HEK293 (cell line): ENCODE data around the gene CNEP1R1.

ENCODE experiments used
- CTCF ChIA-PET: fragments of 350-600 bp; formaldehyde crosslinking; extraction: SDS; loops from one replicate; lab custom pipeline; 2021; ENCODE audit warnings: antibody characterized with exemption; lab: Yijun Ruan, JAX
- POLR2A ChIA-PET: fragments of 300-600 bp; formaldehyde crosslinking; extraction: SDS; loops from one replicate; lab custom pipeline; 2020; ENCODE audit warnings: antibody characterized with exemption, inconsistent platforms; lab: Yijun Ruan, JAX
- H3K27ac ChIP-seq: fragments of 200-500 bp; sonication (Bioruptor generic); 2 replicates; pipeline ENCODE4 v1.5.1; 2014; ENCODE audit warnings: low read depth, low read length, control low read depth, inconsistent platforms; ENCODE audit errors: extremely low read depth
- H3K36me3 ChIP-seq, 2 experiments: fragments of 200-500 bp in 1 of 2; sonication (Bioruptor generic) in 1 of 2; 1 replicate in 1 of 2; 2 replicates in 1 of 2; pipeline ENCODE4 v1.5.1; 2014 to 2017; ENCODE audit warnings: inconsistent platforms in 2 of 2, low read length in 2 of 2; ENCODE audit not compliant: control insufficient read depth in 2 of 2, insufficient read depth in 1 of 2
- H3K4me1 ChIP-seq: fragments of 200-500 bp; sonication (Bioruptor generic); 2 replicates; pipeline ENCODE4 v1.5.1; 2014; ENCODE audit warnings: mild to moderate bottlenecking, low read length, inconsistent platforms; ENCODE audit not compliant: control insufficient read depth, insufficient read depth
- H3K4me3 ChIP-seq: 2 replicates; pipeline ENCODE4 v1.5.1; 2011; ENCODE audit warnings: low read depth, mild to moderate bottlenecking, control low read depth, low read length, moderate library complexity
- H3K9me3 ChIP-seq: fragments of 200-500 bp; sonication (Bioruptor generic); 2 replicates; pipeline ENCODE4 v1.5.1; 2014; ENCODE audit warnings: low read depth, low read length, inconsistent platforms; ENCODE audit not compliant: control insufficient read depth, insufficient read depth
- EGR2 ChIP-seq: fragments of 450-650 bp; formaldehyde crosslinking; IDR thresholded peaks from 2 replicates; pipeline ENCODE4 v1.5.1; 2016; ENCODE audit warnings: low read depth, missing biosample characterization, missing genetic modification characterization
- GLIS1 ChIP-seq: fragments of 450-650 bp; formaldehyde crosslinking; IDR thresholded peaks from 2 replicates; pipeline ENCODE4 v1.5.1; 2016; ENCODE audit warnings: missing biosample characterization, missing genetic modification characterization
- KLF9 ChIP-seq: fragments of 450-650 bp; formaldehyde crosslinking; IDR thresholded peaks from 2 replicates; pipeline ENCODE4 v1.5.1; 2016; ENCODE audit warnings: missing biosample characterization, missing genetic modification characterization, low read depth
- PBX3 ChIP-seq: sonication (generic); formaldehyde crosslinking; IDR thresholded peaks from 2 replicates; pipeline ENCODE4 v1.8.1; 2022; ENCODE audit warnings: mild to moderate bottlenecking, moderate library complexity, missing genetic modification reagents
- PRDM1 ChIP-seq: fragments of 450-650 bp; formaldehyde crosslinking; IDR thresholded peaks from 2 replicates; pipeline ENCODE4; 2016; ENCODE audit warnings: missing biosample characterization, missing genetic modification characterization
- SCRT1 ChIP-seq: fragments of 450-650 bp; formaldehyde crosslinking; IDR thresholded peaks from 2 replicates; pipeline ENCODE4 v1.5.1; 2016; ENCODE audit warnings: missing biosample characterization, missing genetic modification characterization, borderline replicate concordance
- SCRT2 ChIP-seq: fragments of 450-650 bp; formaldehyde crosslinking; IDR thresholded peaks from 2 replicates; pipeline ENCODE4 v1.5.1; 2016; ENCODE audit warnings: missing biosample characterization, missing genetic modification characterization
- ZBTB17 ChIP-seq: fragments of 450-650 bp; formaldehyde crosslinking; IDR thresholded peaks from 2 replicates; pipeline ENCODE4 v1.5.1; 2016; ENCODE audit warnings: missing biosample characterization, missing genetic modification characterization
- ZBTB20 ChIP-seq: fragments of 450-650 bp; formaldehyde crosslinking; IDR thresholded peaks from 2 replicates; pipeline ENCODE4 v1.5.1; 2016; ENCODE audit warnings: missing biosample characterization, missing genetic modification characterization
- ZBTB6 ChIP-seq: fragments of 450-650 bp; formaldehyde crosslinking; IDR thresholded peaks from 2 replicates; pipeline ENCODE4 v1.5.1; 2017; ENCODE audit warnings: missing biosample characterization, missing genetic modification characterization
- ZFP41 ChIP-seq: fragments of 450-650 bp; formaldehyde crosslinking; IDR thresholded peaks from 2 replicates; pipeline ENCODE4 v1.5.1; 2016; ENCODE audit warnings: missing biosample characterization, missing genetic modification characterization, borderline replicate concordance
- ZNF140 ChIP-seq: fragments of 450-650 bp; formaldehyde crosslinking; IDR thresholded peaks from 2 replicates; pipeline ENCODE4 v1.5.1; 2016; ENCODE audit warnings: missing biosample characterization, missing genetic modification characterization
- ZNF16 ChIP-seq: fragments of 450-650 bp; formaldehyde crosslinking; IDR thresholded peaks from 2 replicates; pipeline ENCODE4 v1.5.1; 2016; ENCODE audit warnings: low read depth, missing biosample characterization, missing genetic modification characterization
- ZNF169 ChIP-seq: fragments of 450-650 bp; formaldehyde crosslinking; IDR thresholded peaks from 2 replicates; pipeline ENCODE4 v1.5.1; 2016; ENCODE audit warnings: missing biosample characterization, missing genetic modification characterization
- ZNF26 ChIP-seq: fragments of 450-650 bp; formaldehyde crosslinking; IDR thresholded peaks from 2 replicates; pipeline ENCODE4 v1.5.1; 2016; ENCODE audit warnings: missing biosample characterization, missing genetic modification characterization
- ZNF311 ChIP-seq: fragments of 450-650 bp; formaldehyde crosslinking; IDR thresholded peaks from 2 replicates; pipeline ENCODE4 v1.5.1; 2017; ENCODE audit warnings: missing biosample characterization, missing genetic modification characterization, borderline replicate concordance
- ZNF324 ChIP-seq: fragments of 450-650 bp; formaldehyde crosslinking; IDR thresholded peaks from 2 replicates; pipeline ENCODE4 v1.5.1; 2016; ENCODE audit warnings: missing biosample characterization, missing genetic modification characterization
- ZNF37A ChIP-seq: fragments of 450-650 bp; IDR thresholded peaks from 2 replicates; pipeline ENCODE4 v1.5.1; 2018; ENCODE audit warnings: missing biosample characterization, missing genetic modification characterization
- ZNF433 ChIP-seq: fragments of 450-650 bp; formaldehyde crosslinking; IDR thresholded peaks from 2 replicates; pipeline ENCODE4 v1.5.1; 2016; ENCODE audit warnings: missing biosample characterization, missing genetic modification characterization, low read depth
- ZNF48 ChIP-seq: fragments of 450-650 bp; formaldehyde crosslinking; IDR thresholded peaks from 2 replicates; pipeline ENCODE4 v1.5.1; 2016; ENCODE audit warnings: missing biosample characterization, missing genetic modification characterization
- ZNF610 ChIP-seq: fragments of 450-650 bp; formaldehyde crosslinking; IDR thresholded peaks from 2 replicates; pipeline ENCODE4 v1.5.1; 2016; ENCODE audit warnings: missing biosample characterization, missing genetic modification characterization, borderline replicate concordance
- ZNF621 ChIP-seq: fragments of 450-650 bp; formaldehyde crosslinking; IDR thresholded peaks from 2 replicates; pipeline ENCODE4 v1.5.1; 2017; ENCODE audit warnings: missing biosample characterization, missing genetic modification characterization
- ZNF776 ChIP-seq: fragments of 450-650 bp; formaldehyde crosslinking; IDR thresholded peaks from 2 replicates; pipeline ENCODE4 v1.5.0; 2017; ENCODE audit warnings: missing biosample characterization, missing genetic modification characterization, borderline replicate concordance
- ZNF791 ChIP-seq: fragments of 450-650 bp; formaldehyde crosslinking; IDR thresholded peaks from 2 replicates; pipeline ENCODE4 v1.5.1; 2016; ENCODE audit warnings: missing biosample characterization, missing genetic modification characterization
- ZSCAN18 ChIP-seq: fragments of 450-650 bp; formaldehyde crosslinking; IDR thresholded peaks from 2 replicates; pipeline ENCODE4 v1.5.1; 2016; ENCODE audit warnings: missing biosample characterization, missing genetic modification characterization
- ZSCAN23 ChIP-seq: fragments of 450-650 bp; formaldehyde crosslinking; IDR thresholded peaks from 2 replicates; pipeline ENCODE4 v1.5.1; 2016; ENCODE audit warnings: missing biosample characterization, missing genetic modification characterization

The CNEP1R1 gene

GRCh38 chr16:50059669-50060068 lies 34.6 kb downstream of the CNEP1R1 start:
- no peaks in the 10 kb centered on the region for H3K9me3 ChIP-seq
- H3K27ac ChIP-seq, result no peak overlapping the region
- no peaks in the 10 kb centered on the region for H3K4me1 ChIP-seq
- no peak overlapping the region for H3K4me3 ChIP-seq
- H3K36me3 ChIP-seq, result no peaks in the 10 kb centered on the region
- no peak for TF ChIP-seq SCRT1 (tag by site-specific recombination)
- TF ChIP-seq ZNF26 (tag by site-specific recombination), result no peak
- no peak for TF ChIP-seq ZBTB20
- no peak for TF ChIP-seq ZNF169 (tag by site-specific recombination)
- no peak for TF ChIP-seq ZNF621 (tag by site-specific recombination)
- TF ChIP-seq ZFP41 (tag by site-specific recombination), result no peak
- no peak for TF ChIP-seq ZNF311 (tag by site-specific recombination)
- TF ChIP-seq SCRT2, result no peak
- no peak for TF ChIP-seq ZNF776
- TF ChIP-seq PRDM1, result no peak
- TF ChIP-seq ZNF324 (tag by site-specific recombination), result no peak
- TF ChIP-seq ZBTB6 (tag by site-specific recombination), result no peak
- no peak for TF ChIP-seq PBX3
- no peak for TF ChIP-seq ZNF16
- no peak for TF ChIP-seq GLIS1 (tag by site-specific recombination)
- TF ChIP-seq ZNF48 (tag by site-specific recombination), result no peak
- ChIA-PET POLR2A (interaction anchor here (0.6 to 1.3 kb wide), 2 partner anchors 35 to 89 kb away, joined by 3 read pairs; partner anchors contain the start of gene CNEP1R1), CTCF (interaction anchor here (0.7 to 2.8 kb wide), 2 partner anchors 35 to 650 kb away, joined by 4 to 10 read pairs; partner anchors contain the start of gene CNEP1R1)

GRCh38 chr16:50061326-50061725 lies 36.3 kb downstream of the CNEP1R1 start:
- H3K36me3 ChIP-seq, result no peaks in the 10 kb centered on the region
- no peaks in the 10 kb centered on the region for H3K4me1 ChIP-seq
- no peak overlapping the region for H3K4me3 ChIP-seq
- ChIA-PET POLR2A (no interaction called here), CTCF (interaction anchor here (0.6 to 2.8 kb wide), 4 partner anchors 36 to 449 kb away, joined by 3 to 10 read pairs (median 5); partner anchors contain the start of gene CNEP1R1)
- H3K9me3 ChIP-seq, result no peaks in the 10 kb centered on the region
- no peak for TF ChIP-seq ZBTB17 (tag by site-specific recombination)
- H3K27ac ChIP-seq, result no peak overlapping the region

GRCh38 chr16:50065241-50065623 lies 40.2 kb downstream of the CNEP1R1 start:
- POLR2A ChIA-PET, result interaction anchor here (0.5 to 1.6 kb wide), 12 partner anchors 8 to 145 kb away, joined by 3 to 14 read pairs (median 4); partner anchors contain the start of genes CNEP1R1 and TENT4B

More at GRCh38 chr16:50065241-50065623, 40.2 kb downstream of the CNEP1R1 start:
- peak overlapping the region; percentile 10; the same call in 1 of the 2 replicates for H3K4me3 ChIP-seq
- no peak overlapping the region for H3K27ac ChIP-seq
- H3K9me3 ChIP-seq, result no peaks in the 10 kb centered on the region
- TF ChIP-seq KLF9 (tag by site-specific recombination), result no peak
- no peak for TF ChIP-seq ZNF610
- no peak for TF ChIP-seq ZNF140 (tag by site-specific recombination)
- no peak for TF ChIP-seq ZSCAN23 (tag by site-specific recombination)
- no peak for TF ChIP-seq ZNF791 (tag by site-specific recombination)
- TF ChIP-seq ZNF37A (tag by site-specific recombination), result no peak
- no peak for TF ChIP-seq ZNF433 (tag by site-specific recombination)
- no peak for TF ChIP-seq ZSCAN18 (tag by site-specific recombination)
- no peak for TF ChIP-seq EGR2 (tag by site-specific recombination)
- CTCF ChIA-PET, result interaction anchor here (5.0 kb wide), 1 partner anchor 145 kb away, joined by 70 read pairs; no protein-coding TSS in a partner anchor
- peaks cover 4 to 26% of the 10 kb centered on the region in 2 experiments; a peak in 2 of 3 replicates for H3K36me3 ChIP-seq
- no peaks in the 10 kb centered on the region for H3K4me1 ChIP-seq
